Stimulated activated CD8-positive, alpha-beta memory T cell treated with anti-CD3 and anti-CD28 coated beads, Interleukin-4, amount 100 ng/mL, for 48 hours (primary cell): ENCODE data around the gene KLHL34.

Experiments used
- DNase-seq: peaks from one replicate; pipeline ENCODE4 v3.0.0-alpha.2; 2020

KLHL34 gene

GRCh38 chrX:21655901-21656586 lies 2.1 kb downstream of the KLHL34 start:
- no peak for DNase-seq

- DNase-seq = no peak
These were observed 12.2 kb downstream of the KLHL34 start for GRCh38 chrX:21645886-21646285.

- DNase-seq = no peak
These were observed 12.7 kb downstream of the KLHL34 start for GRCh38 chrX:21645431-21645830.

- no peak for DNase-seq
These were observed 18.4 kb downstream of the KLHL34 start for GRCh38 chrX:21639775-21640174.

- DNase-seq = no peak
These were observed 19.8 kb downstream of the KLHL34 start for GRCh38 chrX:21638311-21638710.

GRCh38 chrX:21632027-21632426 lies 26.1 kb downstream of the KLHL34 start:
- no peak for DNase-seq

- DNase-seq = no peak
These were observed 34.2 kb downstream of the KLHL34 start for GRCh38 chrX:21623778-21624501.

GRCh38 chrX:21620234-21620633 lies 37.9 kb downstream of the KLHL34 start:
- DNase-seq = no peak

- DNase-seq = no peak
These were observed 41.7 kb downstream of the KLHL34 start for GRCh38 chrX:21616386-21616785.

- DNase-seq = no peak
These were observed 46.0 kb downstream of the KLHL34 start for GRCh38 chrX:21612154-21612553.

GRCh38 chrX:21610168-21610567 lies 48.0 kb downstream of the KLHL34 start:
- no peak for DNase-seq

GRCh38 chrX:21606002-21606401 lies 52.1 kb downstream of the KLHL34 start:
- DNase-seq = no peak
